ENCODE measurements around the gene CACUL1.

- TF ChIP-seq ILK (tag; IDR thresholded peaks at IDR 0.05; ENCODE audit: borderline replicate concordance, low read depth) (no peak), NFIX (CRISPR knock-in tag; IDR thresholded peaks at IDR 0.05; ENCODE audit: low read depth) (no peak), MXI1 (IDR thresholded peaks at IDR 0.05; ENCODE audit: low read depth, low read length) (no peak), CREB3 (tag; conservative IDR thresholded peaks at IDR 0.05; ENCODE audit: low read depth) (no peak), ZNF780A (CRISPR knock-in tag; IDR thresholded peaks at IDR 0.05) (no peak), CTCF (IDR thresholded peaks at IDR 0.05 in 2 of 3, conservative IDR thresholded peaks at IDR 0.05 in 1 of 3; ENCODE audit: insufficient read depth in 2 of 3, low read depth in 1 of 3, low read length in 3 of 3) (no peak), ZNF12 (CRISPR knock-in tag; IDR thresholded peaks at IDR 0.05) (no peak), GATA2 (CRISPR knock-in tag; IDR thresholded peaks at IDR 0.05) (no peak)
These were observed 86.4 kb downstream of the CACUL1 start for GRCh38 chr10:118668228-118668952.

Measured in K562 (cell line).